ENCODE data around the gene ATP10B.

DNA sequence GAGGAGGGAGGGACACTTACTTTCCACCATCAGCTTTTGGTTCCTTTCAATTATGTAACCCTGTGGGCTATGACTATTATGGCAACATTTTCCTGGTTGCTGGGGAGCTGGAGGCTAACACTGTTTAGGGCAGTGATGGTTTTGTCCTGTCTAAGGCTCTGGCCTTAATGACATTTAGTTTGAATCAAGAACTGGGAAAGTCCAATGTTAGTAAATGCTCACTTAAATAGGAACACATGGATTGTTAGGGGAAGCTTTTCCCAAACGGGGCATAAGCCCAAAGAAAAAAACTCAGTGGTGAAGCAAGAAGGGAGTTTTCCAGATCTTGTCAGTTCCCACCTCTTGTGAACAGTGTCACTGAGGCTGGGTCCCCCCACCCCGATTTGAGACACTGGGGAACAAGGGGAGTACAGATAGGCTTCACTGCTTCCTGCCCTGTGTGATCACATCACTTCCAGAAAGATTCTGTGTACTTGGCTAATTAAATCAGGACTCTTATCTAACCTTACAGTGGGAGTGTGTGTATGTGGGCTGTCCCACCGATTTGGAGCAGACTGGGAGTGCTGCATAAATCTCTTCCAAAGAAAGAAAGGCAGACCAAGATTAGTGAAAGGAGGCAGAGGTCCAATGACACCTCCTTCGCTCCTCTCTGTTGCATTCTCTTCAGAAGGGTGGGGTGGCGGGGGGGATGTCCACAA is 223.9 kb downstream of the ATP10B start:
- TF ChIP-seq, protein P1, sequence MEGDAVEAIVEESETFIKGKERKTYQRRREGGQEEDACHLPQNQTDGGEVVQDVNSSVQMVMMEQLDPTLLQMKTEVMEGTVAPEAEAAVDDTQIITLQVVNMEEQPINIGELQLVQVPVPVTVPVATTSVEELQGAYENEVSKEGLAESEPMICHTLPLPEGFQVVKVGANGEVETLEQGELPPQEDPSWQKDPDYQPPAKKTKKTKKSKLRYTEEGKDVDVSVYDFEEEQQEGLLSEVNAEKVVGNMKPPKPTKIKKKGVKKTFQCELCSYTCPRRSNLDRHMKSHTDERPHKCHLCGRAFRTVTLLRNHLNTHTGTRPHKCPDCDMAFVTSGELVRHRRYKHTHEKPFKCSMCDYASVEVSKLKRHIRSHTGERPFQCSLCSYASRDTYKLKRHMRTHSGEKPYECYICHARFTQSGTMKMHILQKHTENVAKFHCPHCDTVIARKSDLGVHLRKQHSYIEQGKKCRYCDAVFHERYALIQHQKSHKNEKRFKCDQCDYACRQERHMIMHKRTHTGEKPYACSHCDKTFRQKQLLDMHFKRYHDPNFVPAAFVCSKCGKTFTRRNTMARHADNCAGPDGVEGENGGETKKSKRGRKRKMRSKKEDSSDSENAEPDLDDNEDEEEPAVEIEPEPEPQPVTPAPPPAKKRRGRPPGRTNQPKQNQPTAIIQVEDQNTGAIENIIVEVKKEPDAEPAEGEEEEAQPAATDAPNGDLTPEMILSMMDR (IDR thresholded peaks at IDR 0.05; ENCODE audit: poor library complexity): no peak
- TF ChIP-seq EZH2 (IDR thresholded peaks at IDR 0.05; ENCODE audit: borderline replicate concordance) (no peak), EZH2phosphoT487 (IDR thresholded peaks at IDR 0.05; ENCODE audit: low read depth, severe bottlenecking, unreplicated experiment) (no peak)

Data from hepatocyte (in vitro differentiated cells).